Activated effector memory CD4-positive, alpha-beta T cell treated with anti-CD3 and anti-CD28 coated beads, Interleukin-2, amount 50 U/mL, for 16 hours (primary cell): ENCODE measurements around the gene HACD1.
"Not testable (repeated sequence)": the region's sequence is repeated elsewhere in the genome, so short reads cannot be mapped to it uniquely, and the experiment has no call there.

ENCODE experiments used
- DNase-seq: peaks from one replicate; pipeline ENCODE4 v3.0.0-alpha.2; 2020

HACD1 gene

GRCh38 chr10:17643339-17643754 lies 26.2 kb upstream of the HACD1 start:
- no peak for DNase-seq

- DNase-seq, result no peak
These were observed 23.2 kb upstream of the HACD1 start for GRCh38 chr10:17640331-17640816.

- DNase-seq, result no peak
These were observed 20.7 kb upstream of the HACD1 start for GRCh38 chr10:17637869-17638268.

- no peak for DNase-seq
These were observed 16.2 kb upstream of the HACD1 start for GRCh38 chr10:17633353-17633752.

- not testable (repeated sequence) for DNase-seq
These were observed 15.4 kb upstream of the HACD1 start for GRCh38 chr10:17632590-17632989.

GRCh38 chr10:17626656-17627055 lies 9.5 kb upstream of the HACD1 start:
- no peak for DNase-seq

GRCh38 chr10:17624996-17625395 lies 7.8 kb upstream of the HACD1 start:
- no peak for DNase-seq

- DNase-seq, result no peak
These were observed 4.9 kb upstream of the HACD1 start for GRCh38 chr10:17622061-17622460.

- DNase-seq, result peak; percentile 78
These were observed 657 bp downstream of the HACD1 start for GRCh38 chr10:17616403-17617030.

- no peak for DNase-seq
These were observed 7.6 kb downstream of the HACD1 start for GRCh38 chr10:17609523-17610079.

- DNase-seq, result no peak
These were observed 9.4 kb downstream of the HACD1 start for GRCh38 chr10:17607603-17608332.

- DNase-seq, result no peak
These were observed 10.1 kb downstream of the HACD1 start for GRCh38 chr10:17607060-17607459.

GRCh38 chr10:17606547-17607040 lies 10.6 kb downstream of the HACD1 start:
- DNase-seq, result no peak

GRCh38 chr10:17605936-17606335 lies 11.2 kb downstream of the HACD1 start:
- no peak for DNase-seq

- no peak for DNase-seq
These were observed 18.1 kb downstream of the HACD1 start for GRCh38 chr10:17599089-17599488.

GRCh38 chr10:17597386-17597785 lies 19.8 kb downstream of the HACD1 start:
- no peak for DNase-seq

GRCh38 chr10:17590969-17591645 lies 26.1 kb downstream of the HACD1 start:
- no peak for DNase-seq

GRCh38 chr10:17589316-17589715 lies 27.9 kb downstream of the HACD1 start:
- not testable (repeated sequence) for DNase-seq

- no peak for DNase-seq
These were observed 28.8 kb downstream of the HACD1 start for GRCh38 chr10:17588420-17588819.

GRCh38 chr10:17587321-17587720 lies 29.9 kb downstream of the HACD1 start:
- not testable (repeated sequence) for DNase-seq

GRCh38 chr10:17586821-17587234 lies 30.3 kb downstream of the HACD1 start:
- DNase-seq, result no peak

- DNase-seq, result no peak
These were observed 32.2 kb downstream of the HACD1 start for GRCh38 chr10:17585016-17585415.

- DNase-seq, result no peak
These were observed 36.3 kb downstream of the HACD1 start for GRCh38 chr10:17580885-17581284.
